ENCODE measurements around the gene CDH13. TPM values are rescaled to one million over a fixed set of nuclear protein-coding genes. Genes with fewer than 3 reads are reported as not detected.

The CDH13 gene
- total RNA-seq, 1 donor from 2014 or later = 81.1 TPM

DNA sequence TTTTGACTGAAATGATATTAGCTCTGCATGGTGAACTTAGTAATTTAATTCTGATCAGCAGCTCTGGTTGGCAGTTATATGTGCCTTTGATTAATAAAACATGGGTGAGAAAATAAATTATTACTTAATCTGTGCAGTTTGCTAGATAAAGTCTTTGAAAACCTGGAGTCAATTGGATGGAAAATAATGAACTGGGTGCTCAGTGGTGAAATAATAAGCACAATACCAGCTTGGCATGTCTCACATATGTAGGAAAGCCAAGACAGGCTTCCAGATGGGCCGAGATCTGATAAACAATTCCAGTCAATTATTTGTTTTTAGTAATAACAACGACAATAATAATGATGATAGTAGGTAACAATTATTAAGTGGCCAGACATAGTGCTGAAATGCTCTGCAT lies 326.7 kb downstream of the CDH13 start:
- TF ChIP-seq, protein P1, sequence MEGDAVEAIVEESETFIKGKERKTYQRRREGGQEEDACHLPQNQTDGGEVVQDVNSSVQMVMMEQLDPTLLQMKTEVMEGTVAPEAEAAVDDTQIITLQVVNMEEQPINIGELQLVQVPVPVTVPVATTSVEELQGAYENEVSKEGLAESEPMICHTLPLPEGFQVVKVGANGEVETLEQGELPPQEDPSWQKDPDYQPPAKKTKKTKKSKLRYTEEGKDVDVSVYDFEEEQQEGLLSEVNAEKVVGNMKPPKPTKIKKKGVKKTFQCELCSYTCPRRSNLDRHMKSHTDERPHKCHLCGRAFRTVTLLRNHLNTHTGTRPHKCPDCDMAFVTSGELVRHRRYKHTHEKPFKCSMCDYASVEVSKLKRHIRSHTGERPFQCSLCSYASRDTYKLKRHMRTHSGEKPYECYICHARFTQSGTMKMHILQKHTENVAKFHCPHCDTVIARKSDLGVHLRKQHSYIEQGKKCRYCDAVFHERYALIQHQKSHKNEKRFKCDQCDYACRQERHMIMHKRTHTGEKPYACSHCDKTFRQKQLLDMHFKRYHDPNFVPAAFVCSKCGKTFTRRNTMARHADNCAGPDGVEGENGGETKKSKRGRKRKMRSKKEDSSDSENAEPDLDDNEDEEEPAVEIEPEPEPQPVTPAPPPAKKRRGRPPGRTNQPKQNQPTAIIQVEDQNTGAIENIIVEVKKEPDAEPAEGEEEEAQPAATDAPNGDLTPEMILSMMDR (IDR thresholded peaks at IDR 0.05; ENCODE audit: partially characterized antibody, unreplicated experiment) = no peak
- Mint-ChIP-seq H3K9me3 (ENCODE audit: unreplicated experiment) (peaks cover 1% of the 10 kb centered on the region), H3K4me3 (ENCODE audit: unreplicated experiment) (no peak overlapping the region), H3K27ac (ENCODE audit: unreplicated experiment) (no peak overlapping the region), H3K36me3 (ENCODE audit: unreplicated experiment) (peaks cover 10% of the 10 kb centered on the region), H3K4me1 (ENCODE audit: low read depth, unreplicated experiment) (peaks cover 19% of the 10 kb centered on the region), H3K27me3 (ENCODE audit: unreplicated experiment) (no peaks in the 10 kb centered on the region)
- DNase-seq = no peak

DNA sequence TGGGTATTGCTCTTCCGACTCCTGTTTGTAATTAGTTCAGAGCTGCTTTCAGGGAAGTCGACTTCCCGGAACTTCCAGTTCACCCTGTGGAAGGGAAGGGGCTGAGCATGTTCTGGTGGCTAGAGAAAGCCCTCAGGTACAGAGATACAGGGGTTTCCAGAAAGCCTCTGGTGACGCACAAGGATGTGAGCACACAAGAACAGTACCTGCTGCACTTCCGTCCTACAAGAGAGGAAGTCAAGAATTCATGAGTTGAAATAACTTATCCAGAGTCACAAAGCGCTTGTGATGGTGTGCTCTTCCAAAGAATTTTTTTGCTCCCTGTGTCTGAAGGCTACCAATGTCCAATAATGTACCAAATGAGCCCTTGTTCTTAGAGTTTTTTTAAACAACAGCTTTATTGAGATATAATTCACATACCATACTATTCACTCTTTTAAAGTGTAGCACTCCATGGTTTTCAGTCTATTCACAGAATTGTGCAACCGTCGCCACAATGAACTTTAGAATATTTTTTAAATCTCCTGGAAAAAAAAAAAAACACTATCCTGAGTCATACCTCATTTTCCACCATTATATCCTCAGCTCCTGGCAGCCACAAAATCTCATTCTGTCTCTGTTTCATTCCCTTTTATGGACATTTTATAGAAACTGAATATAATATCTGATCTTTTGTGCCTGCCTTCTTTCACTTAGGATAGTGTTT lies 327.6 kb downstream of the CDH13 start:
- H3K4me1 Mint-ChIP-seq (ENCODE audit: low read depth, unreplicated experiment) = peaks cover 19% of the 10 kb centered on the region
- H3K27me3 Mint-ChIP-seq (ENCODE audit: unreplicated experiment) = no peaks in the 10 kb centered on the region
- H3K36me3 Mint-ChIP-seq (ENCODE audit: unreplicated experiment) = peaks cover 10% of the 10 kb centered on the region
- H3K27ac Mint-ChIP-seq (ENCODE audit: unreplicated experiment) = no peak overlapping the region
- H3K4me3 Mint-ChIP-seq (ENCODE audit: unreplicated experiment) = no peak overlapping the region
- no peak for DNase-seq
- TF ChIP-seq, protein P1 (IDR thresholded peaks at IDR 0.05; ENCODE audit: partially characterized antibody, unreplicated experiment) = no peak
- peaks cover 1% of the 10 kb centered on the region for H3K9me3 Mint-ChIP-seq (ENCODE audit: unreplicated experiment)

DNA sequence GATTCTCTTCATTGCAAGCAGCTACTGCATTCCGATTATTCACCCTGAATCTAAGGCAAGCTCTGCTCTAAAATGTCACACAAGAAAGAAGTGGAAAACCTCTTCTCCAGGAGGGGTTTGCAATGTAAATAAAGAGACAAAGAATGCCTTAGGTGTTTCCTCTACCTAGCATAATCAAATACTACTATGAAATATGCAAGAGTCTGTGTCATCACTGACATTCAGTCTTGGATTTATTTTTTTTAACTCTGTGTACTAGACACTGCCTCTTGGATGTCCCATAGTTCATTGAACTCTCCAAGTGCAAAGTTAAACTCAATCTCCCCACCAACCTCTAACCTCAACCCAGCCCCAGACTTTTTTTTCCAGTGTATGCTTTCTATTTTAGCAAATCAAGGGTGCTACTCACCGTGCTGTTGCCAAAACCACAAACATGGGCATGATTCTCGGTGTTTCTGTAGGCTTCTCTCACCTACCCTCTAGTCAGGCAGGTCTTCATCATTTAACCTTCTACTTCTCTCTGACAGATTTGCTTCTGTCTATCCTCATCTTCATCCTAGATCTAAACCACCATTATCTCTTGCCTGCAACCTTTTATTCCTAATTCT lies 329.1 kb downstream of the CDH13 start:
- H3K36me3 Mint-ChIP-seq (ENCODE audit: unreplicated experiment) = peaks cover 3% of the 10 kb centered on the region
- peaks cover 2% of the 10 kb centered on the region for H3K27me3 Mint-ChIP-seq (ENCODE audit: unreplicated experiment)

DNA sequence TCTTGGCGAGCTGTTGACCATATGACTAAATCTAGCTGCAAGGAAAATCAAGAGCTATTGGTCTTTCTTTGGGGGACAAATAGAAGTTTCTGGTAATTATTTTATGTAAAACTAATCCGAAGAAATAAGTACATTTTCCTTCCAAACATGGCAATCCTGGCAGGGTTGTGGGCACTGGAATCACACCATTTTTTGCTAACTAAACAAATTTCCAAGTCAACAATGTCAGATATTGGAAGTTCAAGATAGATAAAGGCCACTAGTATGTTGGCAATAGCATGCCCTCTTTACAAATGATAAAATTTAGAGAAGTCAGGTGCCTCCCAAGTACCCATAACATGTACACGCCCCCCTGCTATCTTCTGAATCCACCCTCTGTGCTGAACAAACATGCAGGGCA lies 330.4 kb downstream of the CDH13 start:
- Mint-ChIP-seq H3K27me3 (ENCODE audit: unreplicated experiment) (peaks cover 2% of the 10 kb centered on the region), H3K36me3 (ENCODE audit: unreplicated experiment) (no peaks in the 10 kb centered on the region), H3K27ac (ENCODE audit: unreplicated experiment) (no peak overlapping the region), H3K4me1 (ENCODE audit: low read depth, unreplicated experiment) (peaks cover 19% of the 10 kb centered on the region), H3K4me3 (ENCODE audit: unreplicated experiment) (no peak overlapping the region), H3K9me3 (ENCODE audit: unreplicated experiment) (peaks cover 1% of the 10 kb centered on the region)
- TF ChIP-seq, protein P1 (IDR thresholded peaks at IDR 0.05; ENCODE audit: partially characterized antibody, unreplicated experiment) = no peak
- no peak for DNase-seq

More for the DNA sequence above, 329.1 kb downstream of the CDH13 start:
- Mint-ChIP-seq H3K4me3 (ENCODE audit: unreplicated experiment) (no peak overlapping the region), H3K9me3 (ENCODE audit: unreplicated experiment) (peaks cover 1% of the 10 kb centered on the region), H3K4me1 (ENCODE audit: low read depth, unreplicated experiment) (peaks cover 19% of the 10 kb centered on the region), H3K27ac (ENCODE audit: unreplicated experiment) (no peak overlapping the region)
- DNase-seq = no peak
- TF ChIP-seq, protein P1 (IDR thresholded peaks at IDR 0.05; ENCODE audit: partially characterized antibody, unreplicated experiment) = no peak

DNA sequence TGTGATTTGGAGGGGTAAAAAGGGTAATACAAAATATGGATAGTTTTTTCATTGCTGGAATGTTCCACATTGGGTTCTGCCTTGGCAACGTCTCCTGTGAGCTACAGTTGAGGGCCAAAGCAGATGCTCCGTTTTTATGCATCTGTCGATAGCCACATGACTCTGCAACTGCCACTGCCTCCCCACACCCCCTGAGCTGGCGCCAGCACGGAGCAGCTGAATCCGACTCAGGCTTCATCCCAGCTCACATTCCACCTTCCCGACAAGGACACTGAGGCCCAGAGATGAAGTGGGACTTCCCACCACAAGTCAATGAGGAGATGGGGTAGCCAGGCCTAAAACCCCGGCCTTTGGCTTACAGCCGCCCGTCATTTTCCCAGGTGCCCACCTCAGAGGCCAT lies 334.1 kb downstream of the CDH13 start:
- Mint-ChIP-seq H3K4me1 (ENCODE audit: low read depth, unreplicated experiment) (peaks cover 20% of the 10 kb centered on the region), H3K9me3 (ENCODE audit: unreplicated experiment) (peaks cover 1% of the 10 kb centered on the region), H3K27me3 (ENCODE audit: unreplicated experiment) (peaks cover 4% of the 10 kb centered on the region), H3K36me3 (ENCODE audit: unreplicated experiment) (no peaks in the 10 kb centered on the region), H3K27ac (ENCODE audit: unreplicated experiment) (no peak overlapping the region), H3K4me3 (ENCODE audit: unreplicated experiment) (no peak overlapping the region)
- TF ChIP-seq, protein P1 (IDR thresholded peaks at IDR 0.05; ENCODE audit: partially characterized antibody, unreplicated experiment) = no peak
- no peak for DNase-seq
